Lower lobe of right lung (tissue), 2 donors: ENCODE results near the gene MBNL2. TPM values are rescaled to one million over a fixed set of nuclear protein-coding genes. Genes with fewer than 3 reads are reported as not detected.
A peak's percentile ranks its signal among the peaks of the same experiment; 100 is the strongest.

ENCODE experiments used
- ATAC-seq, 2 donors: fragments of 200-7000 bp; cut with Tn5 transposase; one replicate each; pipeline ENCODE4 v1.9.1; 2020 to 2022; ENCODE audit warnings: mild to moderate bottlenecking in 2 of 2, moderate library complexity in 2 of 2
- DNase-seq: peaks from one replicate; pipeline ENCODE4 v3.0.0-alpha.2; 2020
- H3K27ac ChIP-seq: fragments of 200-600 bp; one replicate; pipeline ENCODE4 v1.8.0; 2022
- H3K27me3 ChIP-seq: fragments of 200-600 bp; one replicate; pipeline ENCODE4 v1.8.0; 2022; ENCODE audit warnings: low read depth
- H3K36me3 ChIP-seq: fragments of 200-600 bp; one replicate; pipeline ENCODE4 v1.8.0; 2022; ENCODE audit warnings: mild to moderate bottlenecking
- H3K4me1 ChIP-seq: fragments of 200-600 bp; one replicate; pipeline ENCODE4 v1.8.0; 2022
- H3K4me3 ChIP-seq: fragments of 200-600 bp; one replicate; pipeline ENCODE4 v1.8.0; 2022; ENCODE audit warnings: mild to moderate bottlenecking
- H3K9me3 ChIP-seq: fragments of 200-600 bp; one replicate; pipeline ENCODE4 v1.8.0; 2022
- CTCF ChIP-seq: fragments of 200-600 bp; IDR thresholded peaks from one replicate; pipeline ENCODE4 v1.8.0; 2022; ENCODE audit warnings: antibody characterized with exemption, mild to moderate bottlenecking
- intact Hi-C: fragments of 100-400 bp; cut with DNase I; formaldehyde crosslinking; loops from one replicate; pipeline ENCODE4 v1.11.0; 2022
- total RNA-seq: library from RNA; stranded (reverse); fragmentation: NEBNext Ultra II Directional; extraction: Animal tissue kit (Norgen Biotek cat#: 25700); gene quantifications from one replicate; pipeline ENCODE4 v1.2.1, GENCODE V29; 2021
- donor health status: DM: no; HTN: yes; CAD: no; lungs with severe emphysema.

Gene MBNL2
- total RNA-seq, 1 donor from 2014 or later: 58.2 TPM

- Histone ChIP-seq H3K36me3 (peaks cover 13% of the 10 kb centered on the region), H3K4me1 (peaks cover 76% of the 10 kb centered on the region), H3K9me3 (no peaks in the 10 kb centered on the region), H3K27ac (no peak overlapping the region), H3K27me3 (no peaks in the 10 kb centered on the region), H3K4me3 (no peak overlapping the region)
- no peak for ATAC-seq
- intact Hi-C loops: no loop called here
- no peak for TF ChIP-seq CTCF
- no peak for DNase-seq
Measured at GRCh38 chr13:97281028-97281427, 58.9 kb downstream of the MBNL2 start.

GRCh38 chr13:97282705-97283104 lies 60.6 kb downstream of the MBNL2 start:
- ATAC-seq: no peak

GRCh38 chr13:97283888-97284287 lies 61.8 kb downstream of the MBNL2 start:
- no peaks in the 10 kb centered on the region for H3K27me3 ChIP-seq
- DNase-seq: no peak
- intact Hi-C loops: no loop called here
- H3K36me3 ChIP-seq: no peaks in the 10 kb centered on the region
- no peak overlapping the region for H3K4me3 ChIP-seq
- no peak for TF ChIP-seq CTCF
- ATAC-seq: no peak
- H3K27ac ChIP-seq: peak overlapping the region; percentile 4
- peaks cover 48% of the 10 kb centered on the region for H3K4me1 ChIP-seq
- no peaks in the 10 kb centered on the region for H3K9me3 ChIP-seq

More at GRCh38 chr13:97282705-97283104, 60.6 kb downstream of the MBNL2 start:
- H3K4me1 ChIP-seq: peaks cover 60% of the 10 kb centered on the region
- no peak overlapping the region for H3K27ac ChIP-seq
- no peaks in the 10 kb centered on the region for H3K27me3 ChIP-seq
- intact Hi-C loops: no loop called here
- no peak for TF ChIP-seq CTCF
- DNase-seq: no peak
- H3K36me3 ChIP-seq: no peaks in the 10 kb centered on the region
- H3K4me3 ChIP-seq: no peak overlapping the region
- H3K9me3 ChIP-seq: no peaks in the 10 kb centered on the region

- H3K4me3 ChIP-seq: no peak overlapping the region
- no peaks in the 10 kb centered on the region for H3K36me3 ChIP-seq
- intact Hi-C loops: no loop called here
- H3K27ac ChIP-seq: no peak overlapping the region
- H3K4me1 ChIP-seq: peaks cover 42% of the 10 kb centered on the region
- H3K27me3 ChIP-seq: no peaks in the 10 kb centered on the region
- no peaks in the 10 kb centered on the region for H3K9me3 ChIP-seq
- ATAC-seq (no peak), DNase-seq (no peak)
- no peak for TF ChIP-seq CTCF
Measured at GRCh38 chr13:97284558-97284957, 62.4 kb downstream of the MBNL2 start.

- ATAC-seq (no peak), DNase-seq (no peak)
- TF ChIP-seq CTCF: no peak
- H3K9me3 ChIP-seq: no peaks in the 10 kb centered on the region
- H3K4me3 ChIP-seq: no peak overlapping the region
- H3K27ac ChIP-seq: no peak overlapping the region
- no peaks in the 10 kb centered on the region for H3K27me3 ChIP-seq
- H3K36me3 ChIP-seq: no peaks in the 10 kb centered on the region
- peaks cover 33% of the 10 kb centered on the region for H3K4me1 ChIP-seq
- intact Hi-C loops: no loop called here
Measured at GRCh38 chr13:97285221-97285955, 63.3 kb downstream of the MBNL2 start.
